H9 (cell line): ENCODE measurements around the gene FDX2. TPM values are rescaled to one million over a fixed set of nuclear protein-coding genes. Genes with fewer than 3 reads are reported as not detected.

ENCODE experiments used
- DNase-seq: peaks from one replicate; pipeline ENCODE4 v3.0.0-alpha.2; 2017
- H2AFZ ChIP-seq: one replicate; pipeline ENCODE4 v1.6.1; 2013; ENCODE audit warnings: mild to moderate bottlenecking, low read length, control low read depth, moderate library complexity
- H2AK5ac ChIP-seq: 2 replicates; pipeline ENCODE4 v1.6.1; 2013; ENCODE audit warnings: low read length, control low read depth, mixed read lengths; ENCODE audit not compliant: insufficient read length
- H2BK120ac ChIP-seq: one replicate; pipeline ENCODE4 v1.6.1; 2013; ENCODE audit warnings: low read depth, mild to moderate bottlenecking, low read length, control low read depth, inconsistent platforms; ENCODE audit not compliant: poor library complexity, severe bottlenecking
- H2BK12ac ChIP-seq: 2 replicates; pipeline ENCODE4 v1.6.1; 2013; ENCODE audit warnings: low read length, control low read depth, mixed read lengths, low read depth; ENCODE audit not compliant: insufficient read length
- H2BK15ac ChIP-seq: 2 replicates; pipeline ENCODE4 v1.6.1; 2013; ENCODE audit warnings: low read depth, low read length, control low read depth
- H2BK20ac ChIP-seq: one replicate; pipeline ENCODE4 v1.6.1; 2013; ENCODE audit warnings: low read depth, mild to moderate bottlenecking, low read length, control low read depth, inconsistent platforms; ENCODE audit not compliant: poor library complexity, severe bottlenecking
- H2BK5ac ChIP-seq: 2 replicates; pipeline ENCODE4 v1.6.1; 2013; ENCODE audit warnings: low read length, control low read depth, mixed read lengths; ENCODE audit not compliant: insufficient read length
- H3K14ac ChIP-seq: 2 replicates; pipeline ENCODE4 v1.6.1; 2013; ENCODE audit warnings: low read length, control low read depth; ENCODE audit not compliant: insufficient read depth
- H3K18ac ChIP-seq: 2 replicates; pipeline ENCODE4 v1.6.1; 2013; ENCODE audit warnings: low read depth, mild to moderate bottlenecking, mixed read lengths, low read length, control low read depth; ENCODE audit not compliant: insufficient read length
- H3K23ac ChIP-seq: 2 replicates; pipeline ENCODE4 v1.6.1; 2013; ENCODE audit warnings: low read length, control low read depth, mixed read lengths, low read depth; ENCODE audit not compliant: insufficient read length
- H3K23me2 ChIP-seq: 2 replicates; pipeline ENCODE4 v1.6.1; 2013; ENCODE audit warnings: low read depth, mild to moderate bottlenecking, mixed read lengths, low read length, control low read depth; ENCODE audit not compliant: insufficient read length, poor library complexity, severe bottlenecking
- H3K27ac ChIP-seq: 2 replicates; pipeline ENCODE4 v1.5.1; 2013; ENCODE audit warnings: low read length, control low read depth, mixed read lengths, low read depth; ENCODE audit not compliant: insufficient read length
- H3K27me3 ChIP-seq: 2 replicates; pipeline ENCODE4 v1.6.1; 2013; ENCODE audit warnings: low read length, control low read depth, inconsistent platforms; ENCODE audit not compliant: insufficient read depth
- H3K4ac ChIP-seq: 2 replicates; pipeline ENCODE4 v1.6.1; 2013; ENCODE audit warnings: low read depth, mild to moderate bottlenecking, control low read depth, inconsistent platforms, low read length, moderate library complexity
- H3K4me1 ChIP-seq: 2 replicates; pipeline ENCODE4 v1.6.1; 2013; ENCODE audit warnings: low read length, control low read depth, inconsistent platforms; ENCODE audit not compliant: insufficient read depth
- H3K4me2 ChIP-seq: 2 replicates; pipeline ENCODE4 v1.6.1; 2013; ENCODE audit warnings: low read length, control low read depth, mixed read lengths; ENCODE audit not compliant: insufficient read length, insufficient read depth
- H3K56ac ChIP-seq: 2 replicates; pipeline ENCODE4 v1.6.1; 2013; ENCODE audit warnings: low read depth, mild to moderate bottlenecking, mixed read lengths, low read length, control low read depth; ENCODE audit not compliant: insufficient read length
- H3K79me1 ChIP-seq: 2 replicates; pipeline ENCODE4 v1.6.1; 2013; ENCODE audit warnings: low read depth, mild to moderate bottlenecking, moderate library complexity, low read length, control low read depth, inconsistent platforms; ENCODE audit not compliant: insufficient read depth, poor library complexity, severe bottlenecking
- H3K79me2 ChIP-seq: 2 replicates; pipeline ENCODE4 v1.6.1; 2013; ENCODE audit warnings: low read length, control low read depth, inconsistent platforms; ENCODE audit not compliant: insufficient read depth
- H3K9ac ChIP-seq: 2 replicates; pipeline ENCODE4 v1.6.1; 2013; ENCODE audit warnings: low read length, control low read depth, mixed read lengths; ENCODE audit not compliant: insufficient read length; ENCODE audit errors: extremely low read depth
- H3K9me3 ChIP-seq: one replicate; pipeline ENCODE4 v1.6.1; 2013; ENCODE audit warnings: low read depth, low read length, inconsistent platforms; ENCODE audit not compliant: control insufficient read depth
- H3T11ph ChIP-seq: one replicate; pipeline ENCODE4 v1.6.1; 2013; ENCODE audit warnings: mild to moderate bottlenecking, low read length, control low read depth, inconsistent platforms
- H4K20me1 ChIP-seq: one replicate; pipeline ENCODE4 v1.6.1; 2013; ENCODE audit not compliant: control insufficient read depth, insufficient read length, insufficient read depth
- H4K5ac ChIP-seq: 2 replicates; pipeline ENCODE4 v1.6.1; 2013; ENCODE audit warnings: low read depth, mild to moderate bottlenecking, mixed read lengths, low read length, control low read depth; ENCODE audit not compliant: insufficient read length
- H4K8ac ChIP-seq: replicated peaks from 2 replicates; pipeline ENCODE4 v1.6.1; 2013; ENCODE audit warnings: low read length, control low read depth, mixed read lengths, low read depth; ENCODE audit not compliant: insufficient read length
- H4K91ac ChIP-seq: 2 replicates; pipeline ENCODE4 v1.6.1; 2013; ENCODE audit warnings: low read depth, mild to moderate bottlenecking, moderate library complexity, mixed read lengths, low read length, control low read depth; ENCODE audit not compliant: insufficient read length
- H3K27ac Mint-ChIP-seq, 3 experiments: 2 replicates in 2 of 3; 3 replicates in 1 of 3; pipeline ENCODE4 v1.8.0; 2020 to 2021; ENCODE audit warnings: mixed read lengths in 3 of 3, mild to moderate bottlenecking in 1 of 3, moderate library complexity in 1 of 3
- H3K27me3 Mint-ChIP-seq: 2 replicates; pipeline ENCODE4 v1.8.0; 2021; ENCODE audit warnings: low read depth, mild to moderate bottlenecking, moderate library complexity, mixed read lengths
- H3K36me3 Mint-ChIP-seq, 3 experiments: 2 replicates in 2 of 3; 3 replicates in 1 of 3; pipeline ENCODE4 v1.8.0; 2020 to 2021; ENCODE audit warnings: low read depth in 3 of 3, mixed read lengths in 3 of 3; ENCODE audit not compliant: insufficient read depth in 1 of 3
- H3K4me1 Mint-ChIP-seq, 2 experiments: 2 replicates each; pipeline ENCODE4 v1.8.0; 2020; ENCODE audit warnings: mixed read lengths in 2 of 2
- H3K4me3 Mint-ChIP-seq, 2 experiments: 2 replicates in 1 of 2; 3 replicates in 1 of 2; pipeline ENCODE4 v1.8.0; 2020 to 2021; ENCODE audit warnings: mild to moderate bottlenecking in 2 of 2, mixed read lengths in 2 of 2, moderate library complexity in 1 of 2
- H3K9me3 Mint-ChIP-seq, 2 experiments: 2 replicates in 1 of 2; 3 replicates in 1 of 2; pipeline ENCODE4 v1.8.0; 2020; ENCODE audit warnings: mild to moderate bottlenecking in 2 of 2, mixed read lengths in 2 of 2, moderate library complexity in 1 of 2
- CTCF ChIP-seq: fragments of 200-600 bp; sonication (generic); conservative IDR thresholded peaks from 3 replicates; pipeline ENCODE4 v1.8.0; 2021; ENCODE audit warnings: antibody characterized with exemption, mild to moderate bottlenecking
- WGBS: extraction: QIAGEN DNeasy Blood & Tissue Kit; methylation state at CpG from one replicate; pipeline ENCODE4 v1.1.7; 2013; ENCODE audit warnings: missing lambda C conversion rate, low lambda C conversion rate, mixed read lengths; ENCODE audit not compliant: insufficient read length; ENCODE audit errors: extremely low coverage; 5-methylcytosine and 5-hydroxymethylcytosine counted together
- total RNA-seq: library from RNA; stranded (reverse); gene quantifications from 2 replicates; pipeline ENCODE4 v1.2.1, GENCODE V29; 2021

Gene FDX2
- total RNA-seq, 1 experiment from 2014 or later, result 27.7 TPM

GRCh38 chr19:10321874-10322835, 6.3 kb upstream of the FDX2 start:
- Histone ChIP-seq H4K8ac (no peak overlapping the region), H3K9ac (no peak overlapping the region), H3K18ac (no peak overlapping the region), H3K9me3 (no peaks in the 10 kb centered on the region), H2BK15ac (no peak overlapping the region), H3K4ac (no peak overlapping the region), H2AFZ (no peak overlapping the region), H4K91ac (no peak overlapping the region), H3K56ac (no peak overlapping the region), H2BK120ac (no peak overlapping the region), H2BK5ac (no peak overlapping the region), H3T11ph (no peak overlapping the region), H3K23ac (no peak overlapping the region), H2BK20ac (no peak overlapping the region), H3K4me1 (no peaks in the 10 kb centered on the region), H4K20me1 (no peaks in the 10 kb centered on the region), H3K27ac (no peak overlapping the region), H4K5ac (no peak overlapping the region), H3K14ac (no peak overlapping the region), H3K79me2 (no peaks in the 10 kb centered on the region), H2BK12ac (no peak overlapping the region), H3K4me2 (no peak overlapping the region), H3K23me2 (no peaks in the 10 kb centered on the region), H3K27me3 (no peaks in the 10 kb centered on the region), H2AK5ac (no peak overlapping the region), H3K79me1 (no peaks in the 10 kb centered on the region)
- no peak for TF ChIP-seq CTCF
- Mint-ChIP-seq H3K4me3 (no peak overlapping the region), H3K4me1 (no peaks in the 10 kb centered on the region), H3K27me3 (no peaks in the 10 kb centered on the region), H3K27ac (peak overlapping the region in 1 of 3 experiments; percentile 0; a peak in 1 of 7 replicates), H3K9me3 (no peaks in the 10 kb centered on the region; a peak in 1 of 5 replicates), H3K36me3 (peaks cover 22 to 69% (median 54%) of the 10 kb centered on the region in 3 experiments)
- WGBS, result no CpG with 5 or more reads among the region's 19 CpGs
- no peak for DNase-seq
